Measurements from ENCODE around the gene OR2J1. TPM values are rescaled to one million over a fixed set of nuclear protein-coding genes. Genes with fewer than 3 reads are reported as not detected.

Gene OR2J1
- total RNA-seq, 1 experiment from 2014 or later: not detected

- Mint-ChIP-seq H3K4me1 (no peaks in the 10 kb centered on the region), H3K27me3 (ENCODE audit: low read depth) (peaks cover 18% of the 10 kb centered on the region), H3K4me3 (no peak overlapping the region), H3K27ac (no peak overlapping the region), H3K9me3 (no peaks in the 10 kb centered on the region), H3K36me3 (no peaks in the 10 kb centered on the region)
- peak; percentile 56; the same call in 1 of the 2 replicates for ATAC-seq
- DNase-seq (ENCODE audit: low spot score): peak; percentile 21
- CTCF ChIA-PET: no interaction called here
- POLR2A ChIA-PET: no interaction called here
- TF ChIP-seq GABPB1 (CRISPR knock-in tag; IDR thresholded peaks at IDR 0.05): no peak
- TF ChIP-seq, protein P1, sequence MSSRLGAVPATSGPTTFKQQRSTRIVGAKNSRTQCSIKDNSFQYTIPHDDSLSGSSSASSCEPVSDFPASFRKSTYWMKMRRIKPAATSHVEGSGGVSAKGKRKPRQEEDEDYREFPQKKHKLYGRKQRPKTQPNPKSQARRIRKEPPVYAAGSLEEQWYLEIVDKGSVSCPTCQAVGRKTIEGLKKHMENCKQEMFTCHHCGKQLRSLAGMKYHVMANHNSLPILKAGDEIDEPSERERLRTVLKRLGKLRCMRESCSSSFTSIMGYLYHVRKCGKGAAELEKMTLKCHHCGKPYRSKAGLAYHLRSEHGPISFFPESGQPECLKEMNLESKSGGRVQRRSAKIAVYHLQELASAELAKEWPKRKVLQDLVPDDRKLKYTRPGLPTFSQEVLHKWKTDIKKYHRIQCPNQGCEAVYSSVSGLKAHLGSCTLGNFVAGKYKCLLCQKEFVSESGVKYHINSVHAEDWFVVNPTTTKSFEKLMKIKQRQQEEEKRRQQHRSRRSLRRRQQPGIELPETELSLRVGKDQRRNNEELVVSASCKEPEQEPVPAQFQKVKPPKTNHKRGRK (CRISPR knock-in tag; IDR thresholded peaks at IDR 0.05; ENCODE audit: borderline replicate concordance): no peak
- no peak for TF ChIP-seq EMX1 (CRISPR knock-in tag; IDR thresholded peaks at IDR 0.05)
- TF ChIP-seq ESRRA (CRISPR knock-in tag; IDR thresholded peaks at IDR 0.05; ENCODE audit: borderline replicate concordance): no peak
- TF ChIP-seq, protein P2, sequence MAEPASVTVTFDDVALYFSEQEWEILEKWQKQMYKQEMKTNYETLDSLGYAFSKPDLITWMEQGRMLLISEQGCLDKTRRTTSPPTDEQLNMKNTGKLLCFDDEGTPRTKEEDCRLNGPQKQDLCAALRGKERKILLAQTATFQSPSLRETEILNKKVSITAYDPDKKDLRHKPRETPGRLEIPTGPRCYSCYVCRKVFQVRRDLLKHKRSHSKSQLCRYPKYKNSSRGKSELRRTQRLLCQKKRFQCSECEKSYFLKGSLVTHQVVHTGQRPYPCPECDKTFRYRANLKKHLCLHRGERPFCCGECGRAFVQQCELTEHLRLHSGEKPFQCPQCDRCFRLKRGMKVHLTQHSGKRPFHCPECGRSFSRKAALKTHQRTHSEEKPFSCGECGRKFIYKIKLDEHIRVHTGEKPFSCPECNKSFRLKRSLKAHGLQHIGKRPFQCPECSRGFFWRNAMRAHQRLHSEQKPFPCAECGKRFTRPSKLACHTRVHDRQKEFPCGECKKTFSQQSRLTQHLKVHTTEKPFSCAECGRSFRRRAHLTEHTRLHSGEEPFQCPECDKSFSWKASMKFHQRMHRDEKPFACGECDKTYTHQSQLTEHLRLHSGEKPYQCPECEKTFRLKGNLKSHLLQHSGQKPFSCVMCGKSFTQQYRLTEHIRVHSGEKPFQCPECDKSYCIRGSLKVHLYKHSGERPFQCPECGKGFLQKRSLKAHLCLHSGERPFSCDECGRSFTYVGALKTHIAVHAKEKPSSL (CRISPR knock-in tag; conservative IDR thresholded peaks at IDR 0.05): no peak
- TF ChIP-seq, protein P3, sequence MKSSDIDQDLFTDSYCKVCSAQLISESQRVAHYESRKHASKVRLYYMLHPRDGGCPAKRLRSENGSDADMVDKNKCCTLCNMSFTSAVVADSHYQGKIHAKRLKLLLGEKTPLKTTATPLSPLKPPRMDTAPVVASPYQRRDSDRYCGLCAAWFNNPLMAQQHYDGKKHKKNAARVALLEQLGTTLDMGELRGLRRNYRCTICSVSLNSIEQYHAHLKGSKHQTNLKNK (CRISPR knock-in tag; IDR thresholded peaks at IDR 0.05): no peak
- no peak for TF ChIP-seq CREM (CRISPR knock-in tag; IDR thresholded peaks at IDR 0.05)
- no peak for TF ChIP-seq MYBL2 (CRISPR knock-in tag; IDR thresholded peaks at IDR 0.05)
- TF ChIP-seq ZNF263 (CRISPR knock-in tag; IDR thresholded peaks at IDR 0.05; ENCODE audit: low read depth): no peak
- TF ChIP-seq FOXP1 (CRISPR knock-in tag; IDR thresholded peaks at IDR 0.05; ENCODE audit: borderline replicate concordance): no peak
- TF ChIP-seq, protein P4, sequence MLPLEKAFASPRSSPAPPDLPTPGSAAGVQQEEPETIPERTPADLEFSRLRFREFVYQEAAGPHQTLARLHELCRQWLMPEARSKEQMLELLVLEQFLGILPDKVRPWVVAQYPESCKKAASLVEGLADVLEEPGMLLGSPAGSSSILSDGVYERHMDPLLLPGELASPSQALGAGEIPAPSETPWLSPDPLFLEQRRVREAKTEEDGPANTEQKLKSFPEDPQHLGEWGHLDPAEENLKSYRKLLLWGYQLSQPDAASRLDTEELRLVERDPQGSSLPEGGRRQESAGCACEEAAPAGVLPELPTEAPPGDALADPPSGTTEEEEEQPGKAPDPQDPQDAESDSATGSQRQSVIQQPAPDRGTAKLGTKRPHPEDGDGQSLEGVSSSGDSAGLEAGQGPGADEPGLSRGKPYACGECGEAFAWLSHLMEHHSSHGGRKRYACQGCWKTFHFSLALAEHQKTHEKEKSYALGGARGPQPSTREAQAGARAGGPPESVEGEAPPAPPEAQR (CRISPR knock-in tag; IDR thresholded peaks at IDR 0.05): no peak
- no peak for TF ChIP-seq CREB1 (CRISPR knock-in tag; IDR thresholded peaks at IDR 0.05)
- TF ChIP-seq GRHL2 (CRISPR knock-in tag; IDR thresholded peaks at IDR 0.05; ENCODE audit: insufficient replicate concordance, severe bottlenecking): no peak
- no peak for TF ChIP-seq ZNF423 (CRISPR knock-in tag; IDR thresholded peaks at IDR 0.05)
- no peak for TF ChIP-seq ZNF532 (CRISPR knock-in tag; IDR thresholded peaks at IDR 0.05; ENCODE audit: borderline replicate concordance)
- TF ChIP-seq, protein P5, sequence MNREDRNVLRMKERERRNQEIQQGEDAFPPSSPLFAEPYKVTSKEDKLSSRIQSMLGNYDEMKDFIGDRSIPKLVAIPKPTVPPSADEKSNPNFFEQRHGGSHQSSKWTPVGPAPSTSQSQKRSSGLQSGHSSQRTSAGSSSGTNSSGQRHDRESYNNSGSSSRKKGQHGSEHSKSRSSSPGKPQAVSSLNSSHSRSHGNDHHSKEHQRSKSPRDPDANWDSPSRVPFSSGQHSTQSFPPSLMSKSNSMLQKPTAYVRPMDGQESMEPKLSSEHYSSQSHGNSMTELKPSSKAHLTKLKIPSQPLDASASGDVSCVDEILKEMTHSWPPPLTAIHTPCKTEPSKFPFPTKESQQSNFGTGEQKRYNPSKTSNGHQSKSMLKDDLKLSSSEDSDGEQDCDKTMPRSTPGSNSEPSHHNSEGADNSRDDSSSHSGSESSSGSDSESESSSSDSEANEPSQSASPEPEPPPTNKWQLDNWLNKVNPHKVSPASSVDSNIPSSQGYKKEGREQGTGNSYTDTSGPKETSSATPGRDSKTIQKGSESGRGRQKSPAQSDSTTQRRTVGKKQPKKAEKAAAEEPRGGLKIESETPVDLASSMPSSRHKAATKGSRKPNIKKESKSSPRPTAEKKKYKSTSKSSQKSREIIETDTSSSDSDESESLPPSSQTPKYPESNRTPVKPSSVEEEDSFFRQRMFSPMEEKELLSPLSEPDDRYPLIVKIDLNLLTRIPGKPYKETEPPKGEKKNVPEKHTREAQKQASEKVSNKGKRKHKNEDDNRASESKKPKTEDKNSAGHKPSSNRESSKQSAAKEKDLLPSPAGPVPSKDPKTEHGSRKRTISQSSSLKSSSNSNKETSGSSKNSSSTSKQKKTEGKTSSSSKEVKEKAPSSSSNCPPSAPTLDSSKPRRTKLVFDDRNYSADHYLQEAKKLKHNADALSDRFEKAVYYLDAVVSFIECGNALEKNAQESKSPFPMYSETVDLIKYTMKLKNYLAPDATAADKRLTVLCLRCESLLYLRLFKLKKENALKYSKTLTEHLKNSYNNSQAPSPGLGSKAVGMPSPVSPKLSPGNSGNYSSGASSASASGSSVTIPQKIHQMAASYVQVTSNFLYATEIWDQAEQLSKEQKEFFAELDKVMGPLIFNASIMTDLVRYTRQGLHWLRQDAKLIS (CRISPR knock-in tag; IDR thresholded peaks at IDR 0.05; ENCODE audit: borderline replicate concordance): no peak
- TF ChIP-seq IRF2 (CRISPR knock-in tag; IDR thresholded peaks at IDR 0.05; ENCODE audit: borderline replicate concordance, low read depth): no peak
- TF ChIP-seq CBFB (CRISPR knock-in tag; IDR thresholded peaks at IDR 0.05; ENCODE audit: low read depth): no peak
Measured at GRCh38 chr6:29112135-29112534, 12.8 kb downstream of the OR2J1 start.

Data from WTC11 (cell line).